Measurements from ENCODE around the gene FUT7.

DNA sequence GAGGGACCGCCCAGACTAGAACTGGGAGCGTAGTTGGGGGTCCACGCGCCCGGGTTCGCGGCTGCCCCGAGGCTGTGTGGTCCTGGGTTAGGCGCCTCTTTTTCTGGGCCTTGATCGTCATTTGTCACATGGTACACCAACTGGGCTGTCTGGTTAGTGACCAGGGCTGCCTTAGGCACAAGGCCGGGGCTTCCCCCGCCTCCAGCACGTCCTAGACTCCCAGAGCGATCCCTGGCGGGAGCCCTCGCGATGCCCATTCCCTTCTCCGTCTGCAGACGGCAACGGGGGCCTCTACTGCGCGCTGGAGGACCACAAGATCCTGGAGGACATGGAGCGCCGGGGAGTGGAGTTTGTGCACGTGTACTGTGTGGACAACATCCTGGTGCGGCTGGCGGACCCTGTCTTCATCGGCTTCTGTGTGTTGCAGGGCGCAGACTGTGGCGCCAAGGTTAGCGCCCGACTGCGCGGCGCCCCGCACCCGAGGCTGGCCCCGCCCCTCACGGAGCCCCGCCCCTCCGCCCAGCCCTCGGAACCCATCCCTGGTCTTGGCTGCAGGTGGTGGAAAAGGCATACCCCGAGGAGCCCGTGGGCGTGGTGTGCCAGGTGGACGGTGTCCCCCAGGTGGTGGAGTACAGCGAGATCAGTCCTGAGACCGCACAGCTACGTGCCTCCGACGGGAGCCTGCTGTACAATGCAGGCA, 47.0 kb upstream of the FUT7 start:
- TF ChIP-seq, protein P1, sequence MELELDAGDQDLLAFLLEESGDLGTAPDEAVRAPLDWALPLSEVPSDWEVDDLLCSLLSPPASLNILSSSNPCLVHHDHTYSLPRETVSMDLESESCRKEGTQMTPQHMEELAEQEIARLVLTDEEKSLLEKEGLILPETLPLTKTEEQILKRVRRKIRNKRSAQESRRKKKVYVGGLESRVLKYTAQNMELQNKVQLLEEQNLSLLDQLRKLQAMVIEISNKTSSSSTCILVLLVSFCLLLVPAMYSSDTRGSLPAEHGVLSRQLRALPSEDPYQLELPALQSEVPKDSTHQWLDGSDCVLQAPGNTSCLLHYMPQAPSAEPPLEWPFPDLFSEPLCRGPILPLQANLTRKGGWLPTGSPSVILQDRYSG (CRISPR knock-in tag; IDR thresholded peaks at IDR 0.05), result no peak
- TF ChIP-seq POLR2A (IDR thresholded peaks at IDR 0.05; ENCODE audit: insufficient read depth in 1 of 2, low read depth in 2 of 2, low read length in 2 of 2) (no peak), ZZZ3 (CRISPR knock-in tag; IDR thresholded peaks at IDR 0.05; ENCODE audit: borderline replicate concordance) (no peak), HDAC2 (CRISPR knock-in tag; IDR thresholded peaks at IDR 0.05) (no peak), ZNF34 (CRISPR knock-in tag; IDR thresholded peaks at IDR 0.05; ENCODE audit: borderline replicate concordance) (no peak), EZH2 (conservative IDR thresholded peaks at IDR 0.05; ENCODE audit: low read depth, low read length) (no peak), FOSL2 (CRISPR knock-in tag; IDR thresholded peaks at IDR 0.05) (no peak), MAFK (conservative IDR thresholded peaks at IDR 0.05 in 1 of 2, IDR thresholded peaks at IDR 0.05 in 1 of 2; ENCODE audit: low read length in 2 of 2) (no peak), PHF21A (CRISPR knock-in tag; IDR thresholded peaks at IDR 0.05) (no peak), MYC (CRISPR knock-in tag; IDR thresholded peaks at IDR 0.05; ENCODE audit: borderline replicate concordance) (no peak), MED13 (CRISPR knock-in tag; IDR thresholded peaks at IDR 0.05) (no peak)
- TF ChIP-seq, protein P2, sequence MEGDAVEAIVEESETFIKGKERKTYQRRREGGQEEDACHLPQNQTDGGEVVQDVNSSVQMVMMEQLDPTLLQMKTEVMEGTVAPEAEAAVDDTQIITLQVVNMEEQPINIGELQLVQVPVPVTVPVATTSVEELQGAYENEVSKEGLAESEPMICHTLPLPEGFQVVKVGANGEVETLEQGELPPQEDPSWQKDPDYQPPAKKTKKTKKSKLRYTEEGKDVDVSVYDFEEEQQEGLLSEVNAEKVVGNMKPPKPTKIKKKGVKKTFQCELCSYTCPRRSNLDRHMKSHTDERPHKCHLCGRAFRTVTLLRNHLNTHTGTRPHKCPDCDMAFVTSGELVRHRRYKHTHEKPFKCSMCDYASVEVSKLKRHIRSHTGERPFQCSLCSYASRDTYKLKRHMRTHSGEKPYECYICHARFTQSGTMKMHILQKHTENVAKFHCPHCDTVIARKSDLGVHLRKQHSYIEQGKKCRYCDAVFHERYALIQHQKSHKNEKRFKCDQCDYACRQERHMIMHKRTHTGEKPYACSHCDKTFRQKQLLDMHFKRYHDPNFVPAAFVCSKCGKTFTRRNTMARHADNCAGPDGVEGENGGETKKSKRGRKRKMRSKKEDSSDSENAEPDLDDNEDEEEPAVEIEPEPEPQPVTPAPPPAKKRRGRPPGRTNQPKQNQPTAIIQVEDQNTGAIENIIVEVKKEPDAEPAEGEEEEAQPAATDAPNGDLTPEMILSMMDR (CRISPR knock-in tag; IDR thresholded peaks at IDR 0.05), result no peak
